Bronchial epithelial cell (primary cell): Measurements from ENCODE around the gene CGNL1. TPM values are rescaled to one million over a fixed set of nuclear protein-coding genes. Genes with fewer than 3 reads are reported as not detected.
A peak's percentile ranks its signal among the peaks of the same experiment; 100 is the strongest.

Source experiments
- DNase-seq: peaks from one replicate; pipeline ENCODE4 v3.0.0-alpha.2; 2010; ENCODE audit warnings: low read depth
- FAIRE-seq: peaks from 2 replicates; lab custom pipeline; 2011; peaks lifted over from hg19 to GRCh38; lab: Jason Lieb, UNC
- H3K27me3 ChIP-seq: 2 replicates; pipeline ENCODE4 v1.5.1; 2011; ENCODE audit warnings: low read length; ENCODE audit not compliant: control insufficient read depth, insufficient read depth
- H3K36me3 ChIP-seq: 2 replicates; pipeline ENCODE4 v1.5.1; 2011; ENCODE audit warnings: low read length; ENCODE audit not compliant: control insufficient read depth, insufficient read depth
- H3K4me3 ChIP-seq: 2 replicates; pipeline ENCODE4 v1.5.1; 2011; ENCODE audit warnings: mild to moderate bottlenecking, low read depth, low read length, control low read depth
- CTCF ChIP-seq: IDR thresholded peaks from 2 replicates; pipeline ENCODE4 v1.5.1; 2011; ENCODE audit warnings: mild to moderate bottlenecking, moderate library complexity, low read length, control low read depth, inconsistent platforms; ENCODE audit not compliant: insufficient read depth, severe bottlenecking
- total RNA-seq: library from RNA; depleted of rRNA; stranded (reverse); fragments of >200 nt; gene quantifications from 2 replicates; pipeline ENCODE4 v1.2.1, GENCODE V29; 2014

Gene CGNL1
- total RNA-seq, 1 donor from 2014 or later = 0.53 TPM

- H3K36me3 ChIP-seq = no peaks in the 10 kb centered on the region
- FAIRE-seq = no peak
- peak; percentile 72 for DNase-seq
- H3K27me3 ChIP-seq = no peaks in the 10 kb centered on the region
- no peak for TF ChIP-seq CTCF
- H3K4me3 ChIP-seq = no peak overlapping the region
These were observed 128.9 kb downstream of the CGNL1 start for GRCh38 chr15:57505056-57505715.

- Histone ChIP-seq H3K27me3 (no peaks in the 10 kb centered on the region), H3K4me3 (no peak overlapping the region), H3K36me3 (no peaks in the 10 kb centered on the region)
- FAIRE-seq (peak; percentile 86), DNase-seq (peak; percentile 97)
- no peak for TF ChIP-seq CTCF
These were observed 129.7 kb downstream of the CGNL1 start for GRCh38 chr15:57505949-57506391.

DNA sequence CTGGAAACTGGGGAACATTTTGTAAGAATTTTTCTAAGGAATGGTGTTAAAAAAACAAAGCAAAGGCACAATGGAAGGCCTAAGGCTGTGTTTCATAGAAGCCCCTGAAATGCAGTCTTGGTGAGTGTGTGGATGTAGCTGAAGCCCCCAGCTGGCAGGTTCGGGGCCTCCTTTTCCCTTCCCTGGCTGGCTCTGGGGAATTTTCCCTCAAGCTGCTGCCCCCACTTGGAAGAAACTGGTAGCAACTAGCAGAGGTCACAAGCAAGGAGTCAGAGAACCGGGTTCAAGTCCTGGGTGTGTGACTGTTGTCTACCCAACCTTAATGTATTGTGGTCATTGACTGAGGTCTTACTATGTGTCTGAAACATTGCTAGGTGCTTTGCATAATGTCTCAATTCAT is 130.1 kb downstream of the CGNL1 start:
- peak; percentile 25 for TF ChIP-seq CTCF
- no peak for FAIRE-seq
- H3K4me3 ChIP-seq = no peak overlapping the region
- H3K36me3 ChIP-seq = no peaks in the 10 kb centered on the region
- no peak for DNase-seq
- H3K27me3 ChIP-seq = no peaks in the 10 kb centered on the region

GRCh38 chr15:57507111-57507510 is 130.8 kb downstream of the CGNL1 start:
- peak; percentile 36 for DNase-seq
- no peak for FAIRE-seq
- H3K27me3 ChIP-seq = no peaks in the 10 kb centered on the region
- no peak overlapping the region for H3K4me3 ChIP-seq
- H3K36me3 ChIP-seq = no peaks in the 10 kb centered on the region
- TF ChIP-seq CTCF = no peak

- Histone ChIP-seq H3K36me3 (no peaks in the 10 kb centered on the region), H3K4me3 (no peak overlapping the region), H3K27me3 (no peaks in the 10 kb centered on the region)
- FAIRE-seq = no peak
- DNase-seq = no peak
- no peak for TF ChIP-seq CTCF
These were observed 132.8 kb downstream of the CGNL1 start for GRCh38 chr15:57509126-57509525.

DNA sequence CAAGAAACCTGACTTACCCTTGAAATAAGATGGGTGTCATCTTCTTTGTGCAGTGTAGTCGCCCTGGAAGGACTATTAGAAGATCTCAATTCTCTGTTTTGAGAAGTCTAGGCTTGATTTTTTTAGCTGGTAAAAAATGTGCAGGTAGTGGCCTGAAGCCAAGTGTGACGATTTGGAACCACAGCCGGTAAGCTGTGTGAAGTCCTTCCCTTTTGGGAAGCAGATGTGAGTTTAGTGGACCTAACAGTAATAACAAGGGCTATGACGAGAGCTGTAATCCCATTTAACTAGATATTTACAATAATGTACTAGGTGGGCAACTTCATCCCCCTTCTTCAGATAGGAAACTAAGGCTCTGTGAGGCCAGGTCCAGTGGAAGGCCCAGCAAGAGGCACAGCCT is 133.7 kb downstream of the CGNL1 start:
- H3K36me3 ChIP-seq = no peaks in the 10 kb centered on the region
- no peaks in the 10 kb centered on the region for H3K27me3 ChIP-seq
- DNase-seq (no peak), FAIRE-seq (no peak)
- H3K4me3 ChIP-seq = no peak overlapping the region
- no peak for TF ChIP-seq CTCF
